ENCODE data around the gene KRTAP2-2.
"Not testable (repeated sequence)": the region's sequence is repeated elsewhere in the genome, so short reads cannot be mapped to it uniquely, and the experiment has no call there.

DNA sequence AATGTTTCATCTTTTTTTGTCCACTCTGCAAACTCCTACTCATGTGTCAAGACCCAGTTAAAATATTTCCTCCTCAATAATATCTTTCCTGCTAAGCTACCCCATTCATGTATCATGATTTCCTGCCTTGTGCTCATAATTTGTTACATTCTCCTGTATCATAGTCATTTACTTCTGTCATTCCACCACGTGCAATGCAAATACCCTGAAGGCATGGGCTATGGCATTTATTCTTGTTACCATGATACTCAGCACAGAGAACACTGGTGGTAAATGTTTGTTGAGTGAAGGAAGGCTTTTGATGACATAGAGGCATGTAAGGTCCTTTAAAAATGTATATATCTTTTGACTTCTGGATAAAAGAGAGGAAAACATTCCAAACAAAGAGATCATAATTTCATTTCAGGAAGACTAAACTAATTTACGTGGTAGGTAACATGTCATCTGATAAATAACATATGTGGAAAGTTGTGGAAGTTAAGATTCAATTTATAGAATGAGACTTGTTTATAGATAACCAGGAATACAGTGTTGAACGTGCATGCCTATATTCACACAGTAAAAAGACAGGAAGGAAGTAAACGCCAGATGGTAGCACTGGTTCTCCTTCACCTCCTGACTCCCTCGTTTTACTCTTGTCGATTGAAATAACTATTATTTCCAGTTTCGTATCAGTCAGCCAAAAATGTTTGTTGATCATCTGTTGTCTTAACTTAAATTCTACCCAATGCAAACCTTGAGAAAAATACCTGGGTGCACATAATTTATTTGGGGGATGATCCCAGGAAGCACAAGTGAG is 44.9 kb upstream of the KRTAP2-2 start:
- TF ChIP-seq, protein P1, sequence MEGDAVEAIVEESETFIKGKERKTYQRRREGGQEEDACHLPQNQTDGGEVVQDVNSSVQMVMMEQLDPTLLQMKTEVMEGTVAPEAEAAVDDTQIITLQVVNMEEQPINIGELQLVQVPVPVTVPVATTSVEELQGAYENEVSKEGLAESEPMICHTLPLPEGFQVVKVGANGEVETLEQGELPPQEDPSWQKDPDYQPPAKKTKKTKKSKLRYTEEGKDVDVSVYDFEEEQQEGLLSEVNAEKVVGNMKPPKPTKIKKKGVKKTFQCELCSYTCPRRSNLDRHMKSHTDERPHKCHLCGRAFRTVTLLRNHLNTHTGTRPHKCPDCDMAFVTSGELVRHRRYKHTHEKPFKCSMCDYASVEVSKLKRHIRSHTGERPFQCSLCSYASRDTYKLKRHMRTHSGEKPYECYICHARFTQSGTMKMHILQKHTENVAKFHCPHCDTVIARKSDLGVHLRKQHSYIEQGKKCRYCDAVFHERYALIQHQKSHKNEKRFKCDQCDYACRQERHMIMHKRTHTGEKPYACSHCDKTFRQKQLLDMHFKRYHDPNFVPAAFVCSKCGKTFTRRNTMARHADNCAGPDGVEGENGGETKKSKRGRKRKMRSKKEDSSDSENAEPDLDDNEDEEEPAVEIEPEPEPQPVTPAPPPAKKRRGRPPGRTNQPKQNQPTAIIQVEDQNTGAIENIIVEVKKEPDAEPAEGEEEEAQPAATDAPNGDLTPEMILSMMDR (IDR thresholded peaks at IDR 0.05; ENCODE audit: insufficient read depth, low read length, poor library complexity, severe bottlenecking): not testable (repeated sequence)
- not testable (repeated sequence) for TF ChIP-seq EZH2phosphoT487 (conservative IDR thresholded peaks at IDR 0.05; ENCODE audit: low read length)
